AG04449 (cell line): Measurements from ENCODE around the gene PRMT7.

ENCODE experiments used
- CTCF ChIA-PET: fragments of 350-600 bp; formaldehyde crosslinking; extraction: SDS; loops from one replicate; lab custom pipeline; 2021; ENCODE audit warnings: antibody characterized with exemption; lab: Yijun Ruan, JAX
- POLR2A ChIA-PET: fragments of 400-600, 350-600 bp; formaldehyde crosslinking; extraction: SDS; loops from one replicate; lab custom pipeline; 2020; ENCODE audit warnings: antibody characterized with exemption, inconsistent platforms; lab: Yijun Ruan, JAX
- DNase-seq: peaks from one replicate; pipeline ENCODE4 v3.0.0-alpha.2; 2010; ENCODE audit warnings: low read depth, low spot score
- H3K4me3 ChIP-seq: 2 replicates; pipeline ENCODE4 v1.5.1; 2011; ENCODE audit warnings: low read depth, mild to moderate bottlenecking, control low read depth, low read length
- TF ChIP-seq, protein P1 (sequence below): IDR thresholded peaks from one replicate; pipeline ENCODE4 v1.5.1; 2011; ENCODE audit warnings: mild to moderate bottlenecking, moderate library complexity, low read length, control low read depth, inconsistent platforms; ENCODE audit not compliant: insufficient read depth; ENCODE audit errors: missing control alignments

The PRMT7 gene

DNA sequence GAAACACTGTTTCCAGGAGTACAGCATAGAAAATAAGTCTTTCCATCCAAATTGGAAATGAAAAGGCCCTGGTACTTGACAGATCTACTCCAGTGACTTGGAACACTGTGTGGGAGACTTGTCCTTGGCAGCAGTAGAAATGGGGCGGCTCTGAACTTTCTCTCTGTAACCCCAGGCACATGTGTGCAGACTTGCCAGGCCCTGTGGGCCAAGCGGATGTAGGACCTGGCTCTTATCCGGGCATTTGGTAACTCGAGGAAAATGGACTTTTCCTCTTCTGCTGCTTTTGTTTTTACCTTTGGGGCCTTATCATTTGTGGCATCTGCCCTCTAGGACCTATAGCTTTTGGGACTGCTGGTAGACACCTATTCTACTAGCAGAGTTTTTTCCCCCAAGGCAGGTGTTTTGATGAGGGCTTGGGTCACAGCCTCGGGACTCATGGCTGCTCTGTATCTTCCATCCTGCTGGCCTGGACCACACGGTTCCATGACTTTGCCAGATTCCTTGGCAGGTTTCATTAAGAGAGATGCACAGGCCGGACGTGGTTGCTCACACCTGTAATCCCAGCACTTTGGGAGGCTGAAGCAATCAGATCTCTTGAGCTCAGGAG lies 94.0 kb downstream of the PRMT7 start:
- H3K4me3 ChIP-seq, result no peak overlapping the region
- CTCF ChIA-PET, result interaction anchor here (8.0 kb wide), 1 partner anchor 10 kb away, joined by 83 read pairs; no protein-coding TSS in a partner anchor
- POLR2A ChIA-PET, result no interaction called here
- TF ChIP-seq, protein P1, sequence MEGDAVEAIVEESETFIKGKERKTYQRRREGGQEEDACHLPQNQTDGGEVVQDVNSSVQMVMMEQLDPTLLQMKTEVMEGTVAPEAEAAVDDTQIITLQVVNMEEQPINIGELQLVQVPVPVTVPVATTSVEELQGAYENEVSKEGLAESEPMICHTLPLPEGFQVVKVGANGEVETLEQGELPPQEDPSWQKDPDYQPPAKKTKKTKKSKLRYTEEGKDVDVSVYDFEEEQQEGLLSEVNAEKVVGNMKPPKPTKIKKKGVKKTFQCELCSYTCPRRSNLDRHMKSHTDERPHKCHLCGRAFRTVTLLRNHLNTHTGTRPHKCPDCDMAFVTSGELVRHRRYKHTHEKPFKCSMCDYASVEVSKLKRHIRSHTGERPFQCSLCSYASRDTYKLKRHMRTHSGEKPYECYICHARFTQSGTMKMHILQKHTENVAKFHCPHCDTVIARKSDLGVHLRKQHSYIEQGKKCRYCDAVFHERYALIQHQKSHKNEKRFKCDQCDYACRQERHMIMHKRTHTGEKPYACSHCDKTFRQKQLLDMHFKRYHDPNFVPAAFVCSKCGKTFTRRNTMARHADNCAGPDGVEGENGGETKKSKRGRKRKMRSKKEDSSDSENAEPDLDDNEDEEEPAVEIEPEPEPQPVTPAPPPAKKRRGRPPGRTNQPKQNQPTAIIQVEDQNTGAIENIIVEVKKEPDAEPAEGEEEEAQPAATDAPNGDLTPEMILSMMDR, result no peak
- no peak for DNase-seq

DNA sequence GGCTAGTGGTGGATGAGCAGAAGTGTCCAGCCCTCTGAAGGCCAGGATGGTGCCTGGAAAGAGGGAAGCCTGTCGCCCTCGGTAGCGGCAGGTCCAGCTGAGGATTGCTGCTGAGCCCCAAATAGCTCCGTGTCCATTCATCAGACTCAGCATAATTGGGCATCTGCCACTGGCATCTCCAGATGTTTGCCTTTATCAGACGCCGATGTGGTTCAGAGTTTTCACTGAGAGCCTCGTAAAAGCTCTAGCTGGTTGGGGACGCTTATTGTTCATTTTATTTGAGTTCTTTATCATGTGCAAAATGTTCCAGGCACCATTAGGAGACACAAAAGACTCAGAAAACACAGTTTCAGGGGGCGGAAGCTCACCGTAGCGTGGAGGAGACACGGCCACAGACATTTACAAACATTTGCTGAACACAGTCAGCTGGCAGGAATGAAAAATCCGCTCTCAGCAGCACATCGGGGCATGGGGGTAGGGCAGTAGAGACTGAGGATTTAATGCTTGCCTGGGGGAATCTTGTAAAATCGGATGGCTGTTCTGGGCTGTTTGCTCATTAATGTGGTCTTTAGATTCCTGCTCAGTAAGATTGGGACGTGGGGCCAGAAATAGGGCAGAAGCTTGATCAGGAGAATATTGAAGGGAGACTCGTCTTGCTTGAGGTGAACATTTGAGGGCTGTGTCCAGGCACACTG lies 95.8 kb downstream of the PRMT7 start:
- ChIA-PET CTCF (interaction anchor here (1.1 to 8.0 kb wide), 6 partner anchors 10 to 121 kb away, joined by 4 to 83 read pairs (median 10); no protein-coding TSS in a partner anchor), POLR2A (no interaction called here)
- peak overlapping the region; percentile 36 for H3K4me3 ChIP-seq
- TF ChIP-seq, protein P1, result no peak
- DNase-seq, result peak; percentile 12
